Common myeloid progenitor, CD34-positive (primary cell): ENCODE measurements around the gene FCF1.

Experiments
- CTCF ChIA-PET: fragments of 350-600 bp; sonication (Branson Sonifier 250); formaldehyde crosslinking; loops from one replicate; lab custom pipeline; 2021; ENCODE audit warnings: antibody characterized with exemption; lab: Charles Lee
- POLR2A ChIA-PET: fragments of 350-600 bp; sonication (Branson Sonifier 250); formaldehyde crosslinking; loops from one replicate; lab custom pipeline; 2021; ENCODE audit warnings: antibody characterized with exemption; lab: Charles Lee
- DNase-seq, 3 donors: peaks; one replicate each; pipeline versions ENCODE4 v3.0.0 to v3.0.0-alpha.2; 2013
- H3K27ac ChIP-seq, 2 experiments: 1 replicate in 1 of 2; 2 replicates in 1 of 2; pipeline ENCODE4 v1.7.0; 2013; ENCODE audit warnings: inconsistent platforms in 2 of 2, low read length in 2 of 2, mild to moderate bottlenecking in 2 of 2, low read depth in 1 of 2, moderate library complexity in 1 of 2; ENCODE audit not compliant: severe bottlenecking in 2 of 2, insufficient read depth in 1 of 2, poor library complexity in 1 of 2
- H3K27me3 ChIP-seq, 5 experiments: replicated peaks in 2 of 5; 1 replicate in 3 of 5; 2 replicates in 2 of 5; pipeline versions ENCODE4 v1.6.1 to v1.7.0; 2013; ENCODE audit warnings: low read length in 4 of 5, mild to moderate bottlenecking in 2 of 5, moderate library complexity in 2 of 5, inconsistent platforms in 1 of 5; ENCODE audit not compliant: insufficient read depth in 5 of 5, control insufficient read depth in 4 of 5
- H3K36me3 ChIP-seq, 4 experiments: 1 replicate in 2 of 4; 2 replicates in 2 of 4; pipeline versions ENCODE4 v1.6.1 to v1.7.0; 2013; ENCODE audit warnings: low read length in 3 of 4, control low read depth in 1 of 4, mild to moderate bottlenecking in 1 of 4; ENCODE audit not compliant: control insufficient read depth in 4 of 4, insufficient read depth in 4 of 4
- H3K4me1 ChIP-seq, 4 experiments: 1 replicate in 3 of 4; 2 replicates in 1 of 4; pipeline versions ENCODE4 v1.6.1 to v1.7.1; 2013; ENCODE audit warnings: low read length in 3 of 4, mild to moderate bottlenecking in 3 of 4, control low read depth in 1 of 4, inconsistent platforms in 1 of 4, moderate library complexity in 1 of 4; ENCODE audit not compliant: control insufficient read depth in 4 of 4, insufficient read depth in 4 of 4; ENCODE audit errors: control extremely low read depth in 1 of 4
- H3K4me3 ChIP-seq, 7 experiments: 1 replicate in 4 of 7; 2 replicates in 3 of 7; pipeline versions ENCODE4 v1.5.1 to v1.7.0; 2013; ENCODE audit warnings: mild to moderate bottlenecking in 7 of 7, low read length in 6 of 7, moderate library complexity in 6 of 7, inconsistent platforms in 2 of 7, low read depth in 2 of 7, control low read depth in 1 of 7; ENCODE audit not compliant: insufficient read depth in 4 of 7, control insufficient read depth in 1 of 7; ENCODE audit errors: extremely low read depth in 1 of 7
- H3K9me3 ChIP-seq, 5 experiments: 1 replicate in 4 of 5; 2 replicates in 1 of 5; pipeline versions ENCODE4 v1.6.1 to v1.7.1; 2013; ENCODE audit warnings: low read length in 4 of 5, mild to moderate bottlenecking in 2 of 5, inconsistent platforms in 1 of 5, low read depth in 1 of 5, moderate library complexity in 1 of 5; ENCODE audit not compliant: control insufficient read depth in 4 of 5, insufficient read depth in 2 of 5; ENCODE audit errors: control extremely low read depth in 1 of 5
- WGBS: methylation state at CpG from one replicate; pipeline ENCODE4 v1.1.5; 2013; ENCODE audit not compliant: insufficient coverage; 5-methylcytosine and 5-hydroxymethylcytosine counted together

The FCF1 gene

GRCh38 chr14:74705613-74706500 is 7.1 kb upstream of the FCF1 start:
- no peak for DNase-seq
- H3K36me3 ChIP-seq = peaks cover 0 to 4% (median 2%) of the 10 kb centered on the region in 4 experiments
- H3K27me3 ChIP-seq = no peaks in the 10 kb centered on the region
- H3K4me1 ChIP-seq = peaks cover 0 to 3% (median 1%) of the 10 kb centered on the region in 4 experiments
- POLR2A ChIA-PET = no interaction called here
- H3K4me3 ChIP-seq = no peak overlapping the region
- whole genome bisulfite sequencing = no CpG with 5 or more reads among the region's 5 CpGs
- no peak overlapping the region for H3K27ac ChIP-seq
- H3K9me3 ChIP-seq = peaks cover 0 to 14% (median 6%) of the 10 kb centered on the region in 5 experiments
- CTCF ChIA-PET = interaction anchor here (0.9 to 1.6 kb wide), 3 partner anchors 21 to 96 kb away, joined by 3 to 5 read pairs (median 3); no protein-coding TSS in a partner anchor

GRCh38 chr14:74710480-74710879 is 2.5 kb upstream of the FCF1 start:
- CTCF ChIA-PET = interaction anchor here (0.7 to 1.0 kb wide), 2 partner anchors 18 to 25 kb away, joined by 3 read pairs; no protein-coding TSS in a partner anchor
- Histone ChIP-seq H3K4me3 (no peak overlapping the region), H3K36me3 (peaks cover 0 to 6% (median 2%) of the 10 kb centered on the region in 4 experiments), H3K27ac (peak overlapping the region; percentile 1 to 52), H3K4me1 (peaks cover 10 to 19% (median 18%) of the 10 kb centered on the region in 4 experiments), H3K27me3 (no peaks in the 10 kb centered on the region), H3K9me3 (no peaks in the 10 kb centered on the region)
- POLR2A ChIA-PET = no interaction called here
- DNase-seq = peak; percentile 62 to 90 (median 80)
- 71% methylated on average over 1 of the region's 1 CpG for WGBS

- ChIA-PET POLR2A (no interaction called here), CTCF (no interaction called here)
- WGBS = 81% methylated on average over 4 of the region's 5 CpGs
- DNase-seq = no peak
- Histone ChIP-seq H3K36me3 (peaks cover under 1 to 17% (median 8%) of the 10 kb centered on the region in 4 experiments), H3K4me3 (peak overlapping the region in 4 of 7 experiments; percentile 19 to 96 (median 68)), H3K27me3 (no peaks in the 10 kb centered on the region), H3K27ac (no peak overlapping the region), H3K9me3 (no peaks in the 10 kb centered on the region), H3K4me1 (peaks cover 10 to 19% (median 18%) of the 10 kb centered on the region in 4 experiments)
Measured at GRCh38 chr14:74711651-74712050, 1.3 kb upstream of the FCF1 start.

DNA sequence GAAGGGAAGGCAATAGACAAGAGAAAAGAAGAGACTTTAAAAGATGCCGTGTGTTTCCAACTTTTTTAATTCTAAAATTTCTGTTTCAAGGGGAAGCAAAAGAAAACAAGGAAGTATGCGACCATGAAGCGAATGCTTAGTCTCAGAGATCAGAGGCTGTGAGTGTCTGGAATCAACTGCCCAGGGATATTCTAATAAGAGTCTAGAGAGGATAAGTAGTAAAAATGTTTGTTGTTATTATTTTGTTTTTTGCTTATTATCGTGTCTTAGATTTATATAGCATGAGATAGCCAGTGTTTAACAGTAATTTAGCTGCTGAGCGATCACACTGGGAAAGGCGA is 421 bp downstream of the FCF1 start:
- CTCF ChIA-PET = no interaction called here
- peak overlapping the region in 6 of 7 experiments; percentile 82 to 99 (median 90) for H3K4me3 ChIP-seq

GRCh38 chr14:74720526-74720925 is 7.6 kb downstream of the FCF1 start:
- ChIA-PET POLR2A (no interaction called here), CTCF (no interaction called here)
- Histone ChIP-seq H3K36me3 (peaks cover 9 to 69% (median 40%) of the 10 kb centered on the region in 4 experiments), H3K4me1 (no peaks in the 10 kb centered on the region), H3K9me3 (peaks cover 0 to 2% (median 0%) of the 10 kb centered on the region in 5 experiments), H3K4me3 (no peak overlapping the region), H3K27me3 (no peaks in the 10 kb centered on the region), H3K27ac (no peak overlapping the region)
- no peak for DNase-seq

More for the DNA sequence above, 421 bp downstream of the FCF1 start:
- Histone ChIP-seq H3K27me3 (no peaks in the 10 kb centered on the region), H3K4me1 (peaks cover 10 to 19% (median 18%) of the 10 kb centered on the region in 4 experiments), H3K36me3 (peaks cover 4 to 33% (median 21%) of the 10 kb centered on the region in 4 experiments), H3K9me3 (no peaks in the 10 kb centered on the region), H3K27ac (peak overlapping the region; percentile 92 to 96)
- POLR2A ChIA-PET = no interaction called here
- no peak for DNase-seq
- 22% methylated on average over 6 of the region's 6 CpGs for WGBS

DNA sequence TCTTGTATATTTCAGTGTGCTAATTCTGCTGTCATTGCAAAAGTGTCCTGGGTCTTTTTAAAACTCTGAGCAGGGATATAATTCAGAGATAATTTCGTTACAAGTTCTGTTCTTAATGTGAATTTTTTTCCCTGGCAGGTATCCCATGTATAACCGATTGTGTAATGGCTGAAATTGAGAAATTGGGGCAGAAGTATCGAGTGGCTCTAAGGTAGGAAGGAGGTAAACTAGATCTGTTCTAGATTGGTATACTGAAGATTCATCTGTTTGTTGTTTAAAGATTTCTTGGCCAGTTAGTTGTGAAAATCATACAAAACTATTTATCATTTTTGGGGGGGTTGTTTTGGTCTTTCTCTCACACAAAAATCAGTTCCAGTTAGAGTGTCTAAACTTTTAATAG is 10.2 kb downstream of the FCF1 start:
- no peak overlapping the region for H3K4me3 ChIP-seq
- H3K9me3 ChIP-seq = peaks cover 0 to 8% (median 5%) of the 10 kb centered on the region in 5 experiments
- H3K36me3 ChIP-seq = peaks cover 5 to 51% (median 26%) of the 10 kb centered on the region in 4 experiments
- no peak for DNase-seq
- WGBS = 100% methylated on average over 2 of the region's 3 CpGs
- no peaks in the 10 kb centered on the region for H3K4me1 ChIP-seq
- CTCF ChIA-PET = no interaction called here
- POLR2A ChIA-PET = no interaction called here
- no peaks in the 10 kb centered on the region for H3K27me3 ChIP-seq
- no peak overlapping the region for H3K27ac ChIP-seq

GRCh38 chr14:74732387-74732786 is 19.4 kb downstream of the FCF1 start:
- POLR2A ChIA-PET = no interaction called here
- Histone ChIP-seq H3K4me1 (no peaks in the 10 kb centered on the region), H3K27me3 (no peaks in the 10 kb centered on the region), H3K4me3 (no peak overlapping the region), H3K36me3 (peaks cover 17 to 41% (median 33%) of the 10 kb centered on the region in 4 experiments), H3K9me3 (no peaks in the 10 kb centered on the region), H3K27ac (no peak overlapping the region)
- CTCF ChIA-PET = interaction anchor here (1.3 to 1.6 kb wide), 2 partner anchors 70 to 72 kb away, joined by 3 read pairs; no protein-coding TSS in a partner anchor
- no CpG with 5 or more reads among the region's 2 CpGs for WGBS
- no peak for DNase-seq
